Left kidney (tissue), 2 donors: Measurements from ENCODE around the gene C16orf96. TPM values are rescaled to one million over a fixed set of nuclear protein-coding genes. Genes with fewer than 3 reads are reported as not detected.
A peak's percentile ranks its signal among the peaks of the same experiment; 100 is the strongest.

Experiments used
- DNase-seq: peaks from one replicate; pipeline ENCODE4 v3.0.0-alpha.2; 2013
- polyA plus RNA-seq: library from polyadenylated mRNA; unstranded; fragments of 120-200 nt; gene quantifications from one replicate; pipeline ENCODE4 v1.2.1, GENCODE V29; 2013; ENCODE audit not compliant: insufficient read length

Gene C16orf96
- polyA plus RNA-seq, 1 donor, result 0.33 TPM

GRCh38 chr16:4618645-4619418 lies 62.7 kb downstream of the C16orf96 start:
- no peak for DNase-seq

- no peak for DNase-seq
Observed at GRCh38 chr16:4623593-4623992, 67.5 kb downstream of the C16orf96 start.

- DNase-seq, result peak; percentile 97
Observed at GRCh38 chr16:4624015-4624826, 68.1 kb downstream of the C16orf96 start, which contains the start of gene MGRN1. MGRN1 (plus strand) TSS chr16:4624826; CDS start chr16:4624961, 135 bp downstream.

- DNase-seq, result peak; percentile 43
Observed at GRCh38 chr16:4624827-4625559, 68.9 kb downstream of the C16orf96 start.

- no peak for DNase-seq
Observed at GRCh38 chr16:4625560-4626159, 69.5 kb downstream of the C16orf96 start.

- no peak for DNase-seq
Observed at GRCh38 chr16:4626396-4626795, 70.3 kb downstream of the C16orf96 start.

GRCh38 chr16:4628283-4628682 lies 72.1 kb downstream of the C16orf96 start:
- DNase-seq, result no peak

- DNase-seq, result no peak
Observed at GRCh38 chr16:4631444-4631843, 75.3 kb downstream of the C16orf96 start.

GRCh38 chr16:4633910-4634635 lies 77.9 kb downstream of the C16orf96 start:
- DNase-seq, result no peak

- DNase-seq, result no peak
Observed at GRCh38 chr16:4634768-4635167, 78.6 kb downstream of the C16orf96 start.

- no peak for DNase-seq
Observed at GRCh38 chr16:4636196-4636595, 80.1 kb downstream of the C16orf96 start.

GRCh38 chr16:4637501-4638166 lies 81.5 kb downstream of the C16orf96 start:
- DNase-seq, result no peak

GRCh38 chr16:4639899-4640509 lies 83.9 kb downstream of the C16orf96 start:
- DNase-seq, result no peak

GRCh38 chr16:4640572-4641305 lies 84.6 kb downstream of the C16orf96 start:
- no peak for DNase-seq

GRCh38 chr16:4641306-4641687 lies 85.2 kb downstream of the C16orf96 start:
- no peak for DNase-seq

GRCh38 chr16:4641895-4642294 lies 85.8 kb downstream of the C16orf96 start:
- DNase-seq, result no peak

GRCh38 chr16:4646773-4647643 lies 90.9 kb downstream of the C16orf96 start:
- no peak for DNase-seq

GRCh38 chr16:4647644-4647980 lies 91.5 kb downstream of the C16orf96 start:
- no peak for DNase-seq

GRCh38 chr16:4648917-4649316 lies 92.8 kb downstream of the C16orf96 start:
- no peak for DNase-seq
